AG08396 (cell line): ENCODE data around the gene PARP16.

Experiments used
- DNase-seq: peaks from one replicate; pipeline ENCODE4 v3.0.0; 2012; ENCODE audit warnings: low spot score, mixed read lengths

The PARP16 gene

DNA sequence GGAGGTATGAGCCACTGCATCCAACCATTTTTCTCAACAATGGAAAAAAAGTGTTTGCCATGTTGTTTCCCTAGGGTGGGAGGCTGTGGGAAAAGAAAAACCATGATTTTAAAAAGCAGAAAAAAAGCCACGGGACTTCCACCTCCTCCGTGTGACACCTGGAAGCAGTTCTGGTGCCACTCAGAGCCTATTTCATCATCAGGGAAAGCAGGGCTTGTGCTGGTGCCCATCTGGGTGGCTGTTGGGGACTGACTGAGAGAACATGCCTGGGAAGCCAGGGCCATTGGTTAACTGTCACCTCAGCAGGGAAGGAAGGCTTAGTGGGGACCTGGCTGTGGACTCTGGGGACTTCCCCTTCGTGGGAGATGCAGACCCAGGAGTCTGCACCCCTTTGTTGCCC is 25.1 kb upstream of the PARP16 start:
- no peak for DNase-seq

DNA sequence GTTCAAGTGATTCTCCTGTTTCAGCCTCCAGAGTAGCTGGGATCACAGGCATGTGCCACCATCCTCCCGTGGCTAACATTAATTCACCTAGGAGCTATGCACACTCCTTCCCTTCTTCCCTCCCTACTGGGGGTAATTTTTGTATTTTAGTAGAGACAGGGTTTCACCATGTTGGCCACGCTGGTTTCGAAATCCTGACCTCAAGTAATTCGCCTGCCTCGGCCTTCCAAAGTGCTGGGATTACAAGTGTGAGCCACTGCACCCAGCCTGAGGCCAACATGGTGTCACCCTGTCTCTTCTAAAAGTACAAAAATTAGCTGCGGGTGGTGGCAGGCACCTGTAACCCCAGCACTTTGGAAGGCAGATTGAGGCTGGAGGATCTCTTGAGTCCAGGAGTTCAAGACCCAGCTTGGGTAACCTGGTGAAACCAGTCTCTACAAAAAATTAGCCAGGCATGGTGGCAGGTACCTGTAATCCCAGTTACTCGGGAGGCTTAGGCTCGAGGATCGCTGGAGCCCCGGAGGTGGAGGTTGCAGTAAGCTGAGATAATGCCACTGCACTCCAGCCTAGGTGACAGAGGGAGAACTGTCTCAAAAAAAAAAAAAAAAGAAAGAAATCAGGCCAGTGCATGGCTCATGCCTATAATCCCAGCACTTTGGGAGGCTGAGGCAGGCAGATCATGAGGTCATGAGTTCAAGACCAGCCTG is 23.9 kb upstream of the PARP16 start:
- DNase-seq = no peak

DNA sequence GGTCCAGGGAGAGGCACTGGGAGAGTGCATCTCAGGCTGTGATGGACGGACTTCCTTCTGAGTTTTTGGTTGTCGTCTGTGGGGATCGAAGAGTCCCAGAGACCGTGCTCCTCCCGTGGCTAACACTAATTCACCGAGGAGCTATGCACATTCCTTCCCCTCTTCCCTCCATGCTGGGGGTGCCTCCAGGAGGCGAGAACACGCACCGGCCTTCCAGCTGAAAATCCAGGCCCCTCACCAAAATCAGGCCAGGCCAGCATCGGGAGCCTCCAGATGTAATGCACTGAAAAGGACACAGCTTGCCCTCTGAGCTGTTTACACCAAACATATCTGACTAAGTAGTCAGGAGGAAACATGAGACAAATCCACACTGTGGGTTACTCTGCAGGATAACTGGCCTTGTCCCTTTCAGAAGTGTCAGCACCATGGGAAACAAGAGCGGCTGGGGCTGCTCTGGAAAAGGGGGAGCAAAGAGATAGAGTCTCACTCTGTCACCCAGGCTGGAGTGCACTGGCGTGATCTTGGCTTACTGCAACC is 23.3 kb upstream of the PARP16 start:
- DNase-seq = peak; percentile 61

DNA sequence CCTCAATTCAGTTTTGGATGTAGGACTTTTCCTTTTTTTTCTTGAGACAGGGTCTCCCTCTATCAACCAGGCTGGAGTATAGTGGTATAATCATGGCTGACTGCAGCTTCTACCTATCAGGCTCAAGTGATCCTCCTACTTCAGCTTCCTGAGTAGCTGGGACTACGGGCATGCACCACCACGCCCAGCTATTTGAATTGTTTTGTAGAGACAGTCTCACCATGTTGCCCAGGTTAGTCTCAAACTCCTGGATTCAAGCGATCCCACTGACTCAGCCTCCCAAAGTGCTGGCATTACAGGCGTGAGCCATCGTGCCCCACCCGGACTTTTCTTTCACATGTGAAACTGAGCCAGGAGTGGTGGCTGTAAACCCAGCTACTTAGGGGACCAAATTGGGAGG is 21.3 kb upstream of the PARP16 start:
- no peak for DNase-seq

DNA sequence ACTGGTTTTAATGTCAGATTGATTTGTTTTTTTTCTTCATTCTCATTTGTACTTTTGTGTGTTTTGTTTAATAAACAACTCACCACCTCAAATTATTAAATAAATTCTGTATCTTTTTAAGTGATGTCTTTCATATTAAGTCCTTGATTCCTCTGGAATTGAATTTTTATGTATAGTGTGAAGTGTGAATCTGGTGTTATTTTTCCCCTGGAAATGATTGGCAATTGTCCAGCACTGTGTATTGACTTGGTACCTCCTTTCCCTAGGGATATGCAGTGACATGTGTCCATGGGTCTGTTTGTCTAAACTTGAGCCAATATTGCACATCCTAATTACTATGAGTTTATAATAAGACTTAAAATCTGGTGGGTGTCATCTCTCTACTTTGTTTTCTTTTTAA is 19.9 kb upstream of the PARP16 start:
- no peak for DNase-seq

DNA sequence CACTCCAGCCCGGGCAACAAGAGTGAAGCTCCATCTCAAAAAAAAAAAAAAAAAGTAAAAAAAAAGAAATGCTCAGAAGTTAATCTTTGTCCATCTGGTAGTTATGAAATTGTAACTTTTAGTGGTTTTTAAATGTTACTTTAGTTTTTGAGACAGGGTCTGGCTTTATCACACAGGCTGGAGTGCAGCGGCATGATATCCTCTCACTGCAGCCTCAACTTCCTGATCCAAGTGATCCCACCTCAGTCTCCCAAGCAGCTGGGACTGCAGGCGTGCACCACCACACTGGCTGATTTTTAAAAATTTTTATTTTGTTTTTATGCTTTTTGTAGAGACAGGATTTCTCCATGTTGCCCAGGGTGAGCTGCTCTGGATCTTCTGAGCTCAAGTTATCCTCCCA is 19.1 kb upstream of the PARP16 start:
- no peak for DNase-seq

DNA sequence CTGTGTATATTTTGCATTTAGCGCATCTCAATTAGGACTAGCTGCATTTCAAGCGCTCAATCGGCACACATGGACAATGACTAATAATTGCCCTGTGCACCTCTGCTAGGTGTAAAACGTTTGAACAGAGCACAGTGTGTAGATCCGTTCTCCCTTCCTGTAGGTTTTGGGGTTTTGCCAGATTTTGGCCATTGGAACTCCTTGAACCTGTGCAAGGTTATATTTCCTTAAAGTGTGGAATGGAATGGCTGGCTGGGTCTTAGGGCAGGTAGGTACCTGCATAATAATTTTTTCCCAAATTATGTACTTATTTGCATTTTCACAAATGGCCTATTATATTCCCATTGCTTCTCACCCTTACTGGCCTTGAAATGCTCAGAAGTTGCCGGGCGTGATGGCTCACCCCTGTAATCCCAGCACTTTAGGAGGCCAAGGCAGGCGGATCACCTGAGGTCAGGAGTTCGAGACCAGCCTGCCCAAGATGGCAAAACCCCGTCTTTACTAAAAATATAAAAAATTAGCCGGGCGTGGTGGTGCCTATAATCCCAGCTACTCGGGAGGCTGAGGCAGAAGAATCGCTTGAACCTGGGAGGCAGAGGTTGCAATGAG is 18.6 kb upstream of the PARP16 start:
- peak; percentile 56 for DNase-seq

DNA sequence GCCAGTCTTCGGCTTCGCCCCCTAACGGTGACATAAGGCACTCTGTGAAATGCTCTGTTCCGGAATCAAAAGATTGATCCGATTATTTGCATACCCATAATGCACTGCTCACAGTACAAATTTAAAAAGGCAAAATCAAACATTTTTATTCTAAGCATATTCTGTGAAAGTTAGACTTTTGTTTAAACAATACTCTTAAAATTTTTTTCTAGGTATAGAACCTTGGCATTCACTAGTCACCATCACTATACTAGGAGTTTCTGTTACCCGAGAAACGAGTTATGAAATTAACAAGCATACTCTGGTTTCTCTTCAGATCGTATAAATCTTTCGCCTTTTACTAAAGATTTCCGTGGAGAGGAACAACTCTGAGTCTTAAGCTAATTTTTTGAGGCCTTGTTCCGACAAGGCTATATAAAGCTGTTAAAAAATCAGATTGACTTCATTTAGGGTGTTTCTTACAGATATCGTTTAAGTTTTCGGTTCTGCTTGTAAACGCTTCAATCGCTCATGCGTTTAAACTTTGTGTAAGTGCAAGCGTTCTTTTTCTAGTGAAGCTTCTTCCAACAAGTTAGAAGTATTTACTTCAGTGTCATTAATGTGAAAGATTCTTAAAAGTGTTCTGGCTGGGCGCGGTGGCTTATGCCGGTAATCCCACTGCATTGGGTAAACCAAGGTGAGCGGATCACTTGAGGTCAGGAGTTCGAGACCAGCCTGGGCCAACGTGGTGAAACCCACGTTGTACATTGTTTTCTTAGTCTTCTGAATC is 17.9 kb upstream of the PARP16 start, which contains the start of gene RNU5B-1:
TSS of gene RNU5B-1 (plus strand) at position 297 of the 769 bp plus-strand sequence.
- peak; percentile 84 for DNase-seq

DNA sequence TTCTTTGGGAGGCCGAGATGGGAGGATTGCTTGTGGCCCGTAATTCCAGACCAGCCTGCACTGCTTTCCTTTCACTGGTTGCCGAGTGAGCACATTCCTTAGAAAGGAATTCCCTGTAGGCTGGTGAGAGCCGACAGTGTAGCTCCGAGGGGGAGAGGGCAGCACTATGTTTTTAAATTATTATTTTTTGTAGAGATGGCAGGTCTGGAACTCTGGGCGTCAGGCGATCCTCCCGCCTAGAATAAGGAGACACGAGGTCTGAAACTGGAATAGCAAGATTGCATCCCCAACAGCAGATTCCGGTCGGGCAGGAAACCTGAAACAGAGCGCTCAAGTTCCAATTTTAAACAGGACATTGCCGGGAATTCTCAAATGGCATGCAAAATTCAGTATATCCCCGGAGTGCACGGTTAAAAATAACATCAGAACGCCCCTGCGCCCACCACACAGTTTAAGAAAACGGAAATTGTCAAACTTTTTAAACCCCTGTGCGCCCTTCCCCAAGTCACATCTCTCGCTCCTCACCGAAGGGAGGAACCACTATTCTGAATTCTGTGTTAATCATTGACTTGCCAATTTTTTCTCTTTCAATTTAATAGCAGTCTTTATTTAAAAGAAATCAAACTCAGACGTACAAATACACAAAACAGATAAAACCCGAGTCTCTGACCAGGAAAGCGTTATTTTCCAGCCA is 17.2 kb upstream of the PARP16 start:
- DNase-seq = peak; percentile 39

DNA sequence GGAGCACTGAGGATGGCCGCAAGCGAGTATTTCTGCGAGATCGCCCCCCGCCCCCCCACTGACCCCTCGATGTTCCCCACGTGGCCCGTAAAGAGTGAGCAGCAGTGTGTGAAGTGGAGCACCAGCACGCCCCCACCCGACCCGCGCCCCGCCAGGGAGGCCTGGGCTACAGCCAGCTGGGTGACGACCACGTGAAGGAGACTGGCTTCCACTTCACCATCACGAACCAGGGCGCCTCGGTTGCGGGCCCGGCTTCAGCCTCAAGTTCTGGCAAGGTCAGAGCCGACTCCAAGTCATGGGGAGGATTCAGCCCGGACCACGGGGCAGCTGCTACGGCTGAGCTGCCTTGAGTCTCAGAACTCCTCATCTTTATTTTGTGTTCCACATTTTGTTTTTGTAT is 15.4 kb upstream of the PARP16 start:
- DNase-seq = no peak

DNA sequence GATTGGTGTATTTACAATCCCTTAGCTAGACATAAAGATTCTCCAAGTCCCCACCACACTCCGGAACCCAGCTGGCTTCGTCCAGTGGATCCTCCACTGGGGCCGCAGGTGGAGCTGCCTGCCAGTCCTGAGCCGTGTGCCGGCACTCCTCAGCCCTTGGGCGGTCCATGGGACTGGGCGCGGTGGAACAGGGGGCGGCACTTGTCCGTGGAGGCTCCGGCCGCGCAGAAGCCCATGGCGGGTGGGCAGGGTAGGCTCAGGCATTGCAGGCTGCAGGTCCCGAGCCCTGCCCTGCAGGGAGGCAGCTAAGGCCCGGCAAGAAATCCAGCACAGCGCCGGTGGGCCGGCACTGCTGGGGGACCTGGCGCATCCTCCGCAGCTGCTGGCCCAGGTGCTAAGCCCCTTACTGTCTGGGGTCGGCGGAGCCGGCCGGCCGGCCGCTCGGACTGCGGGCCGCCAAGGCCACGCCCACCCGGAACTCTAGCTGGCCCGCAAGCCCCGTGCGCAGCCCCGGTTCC is 14.3 kb upstream of the PARP16 start:
- DNase-seq = no peak

DNA sequence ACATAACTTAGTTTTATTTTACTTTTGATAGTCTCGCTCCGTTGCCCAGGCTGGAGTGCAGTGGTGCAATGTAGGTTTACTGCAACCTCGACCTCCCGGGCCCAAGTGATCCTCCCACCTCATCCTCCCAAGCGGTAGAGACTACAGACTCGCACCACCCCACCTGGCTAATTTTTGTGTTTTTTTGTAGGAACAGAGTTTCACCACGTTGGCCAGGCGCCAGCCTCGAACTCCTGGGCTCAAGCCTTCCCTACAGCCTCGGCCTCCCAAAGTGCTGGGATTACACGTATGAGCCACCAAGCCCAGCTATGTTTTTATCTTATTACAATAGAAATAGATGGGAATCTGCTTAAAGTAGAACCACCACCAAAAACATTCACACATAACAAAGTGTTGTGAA is 12.0 kb upstream of the PARP16 start:
- no peak for DNase-seq

DNA sequence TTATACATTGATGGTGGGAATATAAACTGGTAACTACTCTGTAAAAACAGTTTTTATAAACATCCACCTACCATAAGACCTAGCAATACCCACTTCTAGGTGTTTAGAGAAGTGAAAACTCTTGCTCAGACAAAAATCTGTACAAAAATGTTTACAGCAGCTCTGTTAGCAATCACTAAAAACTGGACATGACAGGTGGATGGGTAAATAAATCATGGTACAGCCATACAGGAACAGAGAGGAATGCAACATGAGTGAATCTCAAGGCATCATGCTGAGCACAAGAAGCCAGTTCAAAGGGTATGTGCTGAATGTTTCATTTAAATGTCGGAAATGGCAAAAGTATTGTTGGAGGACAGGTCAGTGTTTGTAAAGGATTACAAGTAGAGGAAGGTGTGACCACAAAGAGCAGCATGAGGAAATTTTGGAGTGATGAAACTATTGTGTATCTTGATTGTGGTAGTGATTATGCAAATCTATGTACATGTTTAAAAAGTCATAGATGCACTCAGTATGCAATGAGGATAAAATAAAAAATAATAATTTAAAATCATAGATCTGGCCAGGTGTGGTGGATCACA is 6.3 kb upstream of the PARP16 start:
- no peak for DNase-seq

DNA sequence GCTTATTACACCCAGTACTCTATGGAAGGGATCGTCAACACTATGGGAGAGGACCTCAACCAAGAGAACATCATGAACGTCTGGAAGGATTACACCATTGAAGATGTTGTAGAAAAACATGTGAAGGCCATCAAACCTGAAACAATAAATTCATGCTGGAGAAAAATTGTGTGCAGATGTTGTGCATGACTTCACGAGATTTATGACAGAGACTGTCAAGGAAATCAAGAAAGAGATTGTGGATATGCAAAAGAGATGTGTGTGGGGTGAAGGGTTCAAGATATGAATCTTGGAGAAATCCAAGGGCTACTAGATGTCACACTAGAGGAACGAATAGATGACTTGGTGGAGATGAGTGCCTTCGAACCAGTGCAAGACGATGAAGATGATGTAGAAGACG is 3.5 kb upstream of the PARP16 start:
- DNase-seq = no peak

DNA sequence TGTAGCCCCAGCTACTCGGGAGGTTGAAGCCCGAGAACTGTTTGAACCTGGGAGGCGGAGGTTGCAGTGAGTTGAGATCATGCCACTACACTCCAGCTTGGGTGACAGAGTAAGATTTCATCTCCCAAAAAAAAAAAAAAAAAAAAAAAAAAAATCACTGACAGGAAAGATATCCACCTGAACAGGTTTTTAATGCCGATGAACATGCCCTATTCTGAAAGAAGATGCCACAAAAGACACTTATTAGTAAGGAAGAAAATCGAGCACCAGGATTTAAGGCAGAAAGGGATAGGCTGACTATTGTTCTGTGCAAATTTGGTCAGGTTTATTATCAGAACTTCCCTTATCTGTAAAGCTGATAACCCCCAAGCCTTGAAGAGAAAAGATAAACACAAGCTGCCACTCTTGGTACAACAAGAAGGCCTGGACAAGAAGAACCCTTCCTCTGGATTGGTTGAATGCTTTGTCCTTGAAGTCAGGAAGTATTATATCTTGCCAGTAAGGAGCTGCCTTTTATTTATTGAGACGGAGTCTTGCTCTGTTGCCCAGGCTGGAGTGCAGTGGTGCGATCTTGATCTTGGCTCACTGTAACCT is 2.7 kb upstream of the PARP16 start:
- no peak for DNase-seq

DNA sequence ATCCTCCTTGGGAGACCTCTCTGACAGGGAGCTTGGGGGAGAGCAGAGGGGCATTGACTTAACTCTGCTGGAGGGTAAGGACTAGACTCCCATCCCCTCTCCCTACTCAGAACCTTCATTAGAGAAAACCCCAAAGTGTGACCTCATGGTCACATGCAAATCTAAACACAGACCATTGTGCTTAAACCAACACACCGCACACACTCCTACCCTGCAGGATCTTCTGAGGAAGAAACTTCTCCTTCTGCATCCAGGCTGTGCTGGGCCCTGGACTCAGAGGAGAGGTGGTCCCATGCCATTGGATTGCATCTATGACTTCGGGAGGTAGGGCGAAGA is 805 bp upstream of the PARP16 start:
- DNase-seq = no peak

DNA sequence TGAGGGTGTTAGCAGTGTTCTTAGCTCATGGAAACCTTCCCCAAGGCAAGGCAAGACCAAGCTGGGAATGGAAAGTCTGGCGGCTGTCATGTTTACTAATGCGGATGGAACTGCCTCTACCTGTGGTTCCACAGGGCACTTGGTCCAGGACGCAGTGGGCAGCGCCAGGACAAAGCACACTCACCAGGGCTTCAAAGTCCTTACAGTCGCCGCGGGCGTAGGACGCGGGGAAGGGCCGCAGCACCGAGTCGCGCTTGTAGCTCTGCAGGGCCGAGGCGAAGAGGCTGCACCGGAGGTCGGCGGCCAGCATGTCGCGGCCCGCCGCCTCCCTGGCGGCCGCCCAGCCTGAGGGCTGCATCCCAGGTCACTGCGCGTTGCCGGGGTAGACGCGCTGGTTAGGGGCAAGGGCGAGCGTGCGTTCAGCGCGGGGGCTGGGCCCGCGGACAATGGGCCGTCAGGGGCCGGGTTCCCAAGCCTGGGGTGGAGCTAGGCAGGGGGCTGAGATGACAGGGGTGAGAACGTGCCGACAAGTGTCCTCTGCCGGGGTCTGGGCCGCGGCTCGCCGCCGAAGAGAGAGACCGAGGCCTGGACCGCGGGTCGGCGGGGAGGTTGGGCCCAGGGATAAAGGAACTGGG is 497 bp downstream of the PARP16 start:
- peak; percentile 37 for DNase-seq

DNA sequence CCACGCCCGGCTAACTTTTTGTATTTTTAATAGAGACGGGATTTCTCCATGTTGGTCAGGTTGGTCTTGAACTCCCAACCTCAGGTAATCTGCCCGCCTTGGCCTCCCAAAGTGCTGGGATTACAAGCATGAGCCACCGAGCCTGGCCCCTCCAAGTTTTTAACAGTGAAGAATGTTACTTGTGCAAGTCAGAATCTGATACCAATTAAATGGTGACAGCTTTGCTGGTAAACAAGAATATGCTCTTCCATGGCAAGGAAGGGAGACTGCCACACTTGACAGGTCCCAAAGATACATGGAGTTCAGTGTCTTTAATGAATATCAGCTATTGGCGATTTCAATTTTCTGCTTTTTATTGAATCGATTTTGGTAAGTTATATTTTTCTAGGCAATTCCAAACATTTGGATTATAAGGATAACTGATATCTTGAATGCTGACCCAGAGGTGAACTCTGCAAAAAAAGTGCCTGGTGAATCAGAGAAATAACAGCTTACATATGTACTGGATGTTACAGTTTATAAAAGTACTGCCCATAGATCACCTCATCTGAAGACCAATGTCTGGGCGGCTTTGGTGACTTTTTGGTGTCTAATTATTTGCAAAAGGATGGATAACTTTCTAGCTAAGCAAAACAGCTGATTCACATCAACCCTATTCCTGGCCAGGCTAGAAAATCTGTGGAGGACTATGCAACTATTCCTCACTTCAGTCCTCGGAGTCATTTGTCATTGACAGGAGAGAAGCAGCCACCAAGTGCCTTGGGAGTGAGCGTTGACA is 1.2 kb downstream of the PARP16 start:
- DNase-seq = no peak

DNA sequence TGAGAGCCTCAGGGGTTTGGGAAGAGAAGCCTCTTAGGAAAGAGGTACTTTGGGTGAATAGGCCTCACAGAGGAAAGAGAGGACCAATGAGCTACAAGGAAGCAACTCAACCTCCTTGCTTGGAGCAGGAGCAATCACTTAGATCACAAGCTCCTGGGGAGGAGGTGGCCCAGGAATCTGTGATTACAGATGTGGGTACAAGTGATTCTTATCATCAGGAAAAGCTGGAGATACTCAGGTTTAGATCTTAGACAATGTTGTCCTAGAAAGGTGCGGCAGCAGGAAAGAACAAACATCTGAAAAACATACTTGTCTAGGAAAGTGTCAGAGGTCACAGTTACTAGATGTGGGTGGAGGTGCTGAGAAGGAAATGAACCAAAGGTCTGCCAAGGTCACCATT is 8.2 kb downstream of the PARP16 start:
- DNase-seq = no peak

DNA sequence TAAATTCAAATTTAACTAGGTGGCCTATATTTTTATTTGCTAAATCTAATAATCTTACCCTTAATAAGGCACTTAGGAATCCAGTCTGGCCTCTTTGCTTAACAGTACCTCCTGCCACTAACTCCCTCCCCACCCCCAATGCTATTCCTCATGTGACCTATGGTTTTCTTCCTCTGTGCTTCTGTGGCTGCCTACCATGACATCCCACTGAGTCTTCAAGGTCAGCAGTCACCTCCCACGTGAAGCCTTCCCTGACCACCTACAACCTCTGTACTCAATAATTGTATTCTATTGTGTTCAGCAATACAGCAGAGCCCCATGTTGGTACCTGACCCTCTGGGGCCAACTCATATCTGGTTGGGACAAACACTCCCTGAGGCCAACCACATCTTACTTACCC is 9.7 kb downstream of the PARP16 start:
- no peak for DNase-seq
